Measurements from ENCODE around the gene SMIM38.
"Not testable (repeated sequence)": the region's sequence is repeated elsewhere in the genome, so short reads cannot be mapped to it uniquely, and the experiment has no call there.

SMIM38 gene

GRCh38 chr11:69141742-69142141, 14.0 kb upstream of the SMIM38 start:
- no peak for DNase-seq

GRCh38 chr11:69142895-69143294, 12.8 kb upstream of the SMIM38 start:
- no peak for DNase-seq

- DNase-seq: no peak
Measured at GRCh38 chr11:69144316-69145049, 11.3 kb upstream of the SMIM38 start.

GRCh38 chr11:69145050-69145380, 10.7 kb upstream of the SMIM38 start:
- DNase-seq: no peak

GRCh38 chr11:69148377-69148762, 7.4 kb upstream of the SMIM38 start:
- no peak for DNase-seq

GRCh38 chr11:69148806-69149205, 6.9 kb upstream of the SMIM38 start:
- no peak for DNase-seq

- not testable (repeated sequence) for DNase-seq
Measured at GRCh38 chr11:69149338-69150045, 6.2 kb upstream of the SMIM38 start.

- no peak for DNase-seq
Measured at GRCh38 chr11:69150175-69150574, 5.6 kb upstream of the SMIM38 start.

- DNase-seq: no peak
Measured at GRCh38 chr11:69151836-69152235, 3.9 kb upstream of the SMIM38 start.

GRCh38 chr11:69152733-69153421, 2.9 kb upstream of the SMIM38 start:
- DNase-seq: no peak

- DNase-seq: no peak
Measured at GRCh38 chr11:69153661-69154060, 2.1 kb upstream of the SMIM38 start.

GRCh38 chr11:69154211-69154913, 1.4 kb upstream of the SMIM38 start:
- DNase-seq: no peak

- no peak for DNase-seq
Measured at GRCh38 chr11:69154938-69155301, 815 bp upstream of the SMIM38 start.

- DNase-seq: no peak
Measured at GRCh38 chr11:69156235-69156639, 502 bp downstream of the SMIM38 start.

GRCh38 chr11:69156673-69157155, 979 bp downstream of the SMIM38 start:
- DNase-seq: no peak

- DNase-seq: no peak
Measured at GRCh38 chr11:69157156-69157821, 1.6 kb downstream of the SMIM38 start.

GRCh38 chr11:69157822-69158231, 2.1 kb downstream of the SMIM38 start:
- no peak for DNase-seq

- no peak for DNase-seq
Measured at GRCh38 chr11:69158301-69159149, 2.8 kb downstream of the SMIM38 start.

GRCh38 chr11:69159150-69159852, 3.6 kb downstream of the SMIM38 start:
- no peak for DNase-seq

GRCh38 chr11:69160296-69161116, 4.8 kb downstream of the SMIM38 start:
- no peak for DNase-seq
